GM21447 (cell line): ENCODE results near the gene EYS.

Experiments used
- ATAC-seq: cut with Tn5 transposase; IDR thresholded peaks from one replicate; pipeline ENCODE4 v1.9.1; 2021; ENCODE audit not compliant: unreplicated experiment

EYS gene

GRCh38 chr6:64672651-64673050 is 1034.4 kb downstream of the EYS start:
- ATAC-seq = no peak

- ATAC-seq = no peak
Measured at GRCh38 chr6:64672131-64672530, 1034.9 kb downstream of the EYS start.

- no peak for ATAC-seq
Measured at GRCh38 chr6:64665137-64665536, 1041.9 kb downstream of the EYS start.

- ATAC-seq = no peak
Measured at GRCh38 chr6:64664480-64664879, 1042.5 kb downstream of the EYS start.

GRCh38 chr6:64644024-64644423 is 1063.0 kb downstream of the EYS start:
- no peak for ATAC-seq

- no peak for ATAC-seq
Measured at GRCh38 chr6:64630901-64631300, 1076.1 kb downstream of the EYS start.

- ATAC-seq = no peak
Measured at GRCh38 chr6:64622944-64623343, 1084.1 kb downstream of the EYS start.

- ATAC-seq = no peak
Measured at GRCh38 chr6:64602993-64603392, 1104.0 kb downstream of the EYS start.

- ATAC-seq = no peak
Measured at GRCh38 chr6:64591676-64592036, 1115.4 kb downstream of the EYS start.

- no peak for ATAC-seq
Measured at GRCh38 chr6:64590965-64591675, 1115.9 kb downstream of the EYS start.

- ATAC-seq = no peak
Measured at GRCh38 chr6:64589961-64590360, 1117.1 kb downstream of the EYS start.

GRCh38 chr6:64580346-64580745 is 1126.7 kb downstream of the EYS start:
- no peak for ATAC-seq

GRCh38 chr6:64553249-64553786 is 1153.7 kb downstream of the EYS start:
- ATAC-seq = no peak

GRCh38 chr6:64547594-64548268 is 1159.3 kb downstream of the EYS start:
- ATAC-seq = no peak

GRCh38 chr6:64539917-64540316 is 1167.1 kb downstream of the EYS start:
- ATAC-seq = no peak

GRCh38 chr6:64538722-64539121 is 1168.3 kb downstream of the EYS start:
- ATAC-seq = no peak

- no peak for ATAC-seq
Measured at GRCh38 chr6:64527899-64528298, 1179.1 kb downstream of the EYS start.

GRCh38 chr6:64522859-64523258 is 1184.2 kb downstream of the EYS start:
- no peak for ATAC-seq

GRCh38 chr6:64520050-64520449 is 1187.0 kb downstream of the EYS start:
- no peak for ATAC-seq

- ATAC-seq = no peak
Measured at GRCh38 chr6:64516393-64516792, 1190.6 kb downstream of the EYS start.

- no peak for ATAC-seq
Measured at GRCh38 chr6:64507661-64508060, 1199.4 kb downstream of the EYS start.

GRCh38 chr6:64505312-64505711 is 1201.7 kb downstream of the EYS start:
- ATAC-seq = no peak

GRCh38 chr6:64504503-64504902 is 1202.5 kb downstream of the EYS start:
- no peak for ATAC-seq
